Measurements from ENCODE around the gene PTCH1.
A peak's percentile ranks its signal among the peaks of the same experiment; 100 is the strongest.

The PTCH1 gene

DNA sequence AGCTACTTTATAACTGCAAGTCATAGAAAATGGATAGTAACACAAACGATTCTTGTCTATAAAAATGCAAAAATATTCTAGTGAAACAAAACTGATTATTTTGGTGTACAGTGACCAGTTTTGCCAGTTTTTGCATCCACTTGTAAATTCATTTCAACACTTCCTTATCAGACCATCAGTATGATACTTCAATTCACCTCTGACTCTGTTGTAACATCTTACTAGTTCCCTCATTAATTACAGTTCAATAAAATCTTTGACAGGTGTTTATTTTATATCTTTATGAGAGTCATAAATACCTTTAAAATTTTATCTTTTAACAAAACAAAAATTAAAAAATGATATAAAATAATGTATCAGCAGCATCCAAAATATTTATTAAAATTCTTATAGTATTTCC, 13.1 kb upstream of the PTCH1 start:
- Mint-ChIP-seq H3K9me3 (peaks cover 8% of the 10 kb centered on the region), H3K4me1 (peaks cover 7% of the 10 kb centered on the region), H3K4me3 (no peak overlapping the region), H3K27me3 (ENCODE audit: low read depth, poor library complexity) (peaks cover 2% of the 10 kb centered on the region), H3K36me3 (ENCODE audit: low read depth) (no peaks in the 10 kb centered on the region), H3K27ac (no peak overlapping the region)
- DNase-seq, result no peak
- TF ChIP-seq, protein P1, sequence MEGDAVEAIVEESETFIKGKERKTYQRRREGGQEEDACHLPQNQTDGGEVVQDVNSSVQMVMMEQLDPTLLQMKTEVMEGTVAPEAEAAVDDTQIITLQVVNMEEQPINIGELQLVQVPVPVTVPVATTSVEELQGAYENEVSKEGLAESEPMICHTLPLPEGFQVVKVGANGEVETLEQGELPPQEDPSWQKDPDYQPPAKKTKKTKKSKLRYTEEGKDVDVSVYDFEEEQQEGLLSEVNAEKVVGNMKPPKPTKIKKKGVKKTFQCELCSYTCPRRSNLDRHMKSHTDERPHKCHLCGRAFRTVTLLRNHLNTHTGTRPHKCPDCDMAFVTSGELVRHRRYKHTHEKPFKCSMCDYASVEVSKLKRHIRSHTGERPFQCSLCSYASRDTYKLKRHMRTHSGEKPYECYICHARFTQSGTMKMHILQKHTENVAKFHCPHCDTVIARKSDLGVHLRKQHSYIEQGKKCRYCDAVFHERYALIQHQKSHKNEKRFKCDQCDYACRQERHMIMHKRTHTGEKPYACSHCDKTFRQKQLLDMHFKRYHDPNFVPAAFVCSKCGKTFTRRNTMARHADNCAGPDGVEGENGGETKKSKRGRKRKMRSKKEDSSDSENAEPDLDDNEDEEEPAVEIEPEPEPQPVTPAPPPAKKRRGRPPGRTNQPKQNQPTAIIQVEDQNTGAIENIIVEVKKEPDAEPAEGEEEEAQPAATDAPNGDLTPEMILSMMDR (IDR thresholded peaks at IDR 0.05), result no peak

DNA sequence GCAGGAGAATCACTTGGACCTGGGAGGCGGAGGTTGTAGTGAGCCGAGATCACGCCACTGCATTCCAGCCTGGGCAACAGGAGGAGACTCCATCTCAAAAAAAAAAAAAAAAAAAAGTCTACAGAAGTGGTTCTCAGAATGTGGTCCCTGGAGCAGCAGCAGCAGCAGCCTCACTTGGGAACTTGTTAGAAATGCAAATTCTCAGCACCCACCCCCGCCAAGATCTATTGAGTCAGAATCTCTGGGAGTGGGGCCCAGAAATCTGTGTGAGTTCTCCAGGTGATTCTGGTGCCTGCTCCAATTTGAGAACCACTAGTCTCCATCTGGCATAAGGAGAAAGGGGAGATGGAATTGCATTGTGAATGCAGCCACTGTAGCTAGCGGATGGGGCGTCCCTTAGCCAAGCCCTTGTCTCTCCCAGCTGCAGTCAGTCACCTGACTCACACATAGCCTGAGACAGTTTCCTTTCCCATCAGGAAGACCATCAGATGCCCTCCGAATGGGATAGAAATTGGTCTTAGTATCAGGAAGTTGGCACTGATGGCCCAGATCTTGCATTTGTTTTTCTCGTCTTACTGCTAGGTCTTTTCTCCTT, 12.2 kb upstream of the PTCH1 start:
- H3K36me3 Mint-ChIP-seq (ENCODE audit: low read depth), result no peaks in the 10 kb centered on the region
- H3K27me3 Mint-ChIP-seq (ENCODE audit: low read depth, poor library complexity), result peaks cover 2% of the 10 kb centered on the region
- peaks cover 13% of the 10 kb centered on the region for H3K9me3 Mint-ChIP-seq
- DNase-seq, result no peak
- no peak overlapping the region for H3K4me3 Mint-ChIP-seq
- H3K27ac Mint-ChIP-seq, result no peak overlapping the region
- peaks cover 7% of the 10 kb centered on the region for H3K4me1 Mint-ChIP-seq
- TF ChIP-seq, protein P1 (IDR thresholded peaks at IDR 0.05), result no peak

DNA sequence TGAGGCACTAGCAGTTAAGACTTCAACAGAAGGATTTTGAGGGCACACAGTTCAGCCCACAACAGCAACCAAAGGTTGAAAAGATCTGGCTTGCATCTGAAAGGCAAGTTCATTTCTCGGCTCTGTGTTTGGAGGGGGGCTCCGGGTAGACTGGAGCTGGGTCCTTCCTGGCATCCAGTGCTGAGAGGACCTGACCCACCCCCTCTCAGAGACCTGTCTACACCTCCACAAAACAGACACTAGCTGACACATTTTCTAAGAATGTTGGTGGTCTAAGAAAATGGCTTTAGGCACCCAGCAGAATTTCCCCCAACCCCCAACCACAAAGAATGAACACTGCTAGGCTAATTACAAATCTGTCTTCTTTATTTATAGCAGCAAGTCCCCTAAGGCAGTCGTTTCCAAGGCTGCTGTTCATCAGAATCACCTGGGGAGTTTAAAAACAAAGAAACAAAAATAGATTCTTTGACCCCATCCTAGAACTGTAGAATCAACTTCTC, 6.2 kb upstream of the PTCH1 start:
- TF ChIP-seq, protein P1 (IDR thresholded peaks at IDR 0.05), result no peak
- Mint-ChIP-seq H3K36me3 (ENCODE audit: low read depth) (no peaks in the 10 kb centered on the region), H3K9me3 (peaks cover 19% of the 10 kb centered on the region), H3K27me3 (ENCODE audit: low read depth, poor library complexity) (peaks cover 11% of the 10 kb centered on the region), H3K4me1 (peaks cover 6% of the 10 kb centered on the region), H3K27ac (no peak overlapping the region), H3K4me3 (no peak overlapping the region)
- DNase-seq, result no peak

DNA sequence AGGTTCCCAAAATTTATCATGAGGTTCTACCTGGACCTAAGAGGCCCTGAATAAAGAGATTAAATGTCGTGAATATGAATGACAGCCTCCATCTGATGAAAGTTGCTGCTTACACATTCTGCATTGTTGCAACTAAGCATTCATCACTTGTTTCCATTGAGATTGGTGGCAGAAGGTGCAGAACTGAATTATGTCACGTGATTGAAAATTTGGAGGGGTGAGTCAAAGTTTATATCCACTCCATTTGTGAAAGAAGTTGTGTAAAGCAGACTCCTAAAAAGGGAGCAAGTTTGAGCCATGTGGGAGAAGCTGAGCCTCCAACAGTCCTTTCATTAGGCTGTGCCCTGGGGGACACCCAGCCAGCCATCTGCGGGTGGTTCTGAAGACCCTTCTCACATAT, 4.9 kb upstream of the PTCH1 start:
- H3K4me3 Mint-ChIP-seq, result no peak overlapping the region
- TF ChIP-seq, protein P1 (IDR thresholded peaks at IDR 0.05), result no peak
- H3K27me3 Mint-ChIP-seq (ENCODE audit: low read depth, poor library complexity), result peaks cover 17% of the 10 kb centered on the region
- DNase-seq, result no peak
- H3K4me1 Mint-ChIP-seq, result peaks cover 12% of the 10 kb centered on the region
- no peak overlapping the region for H3K27ac Mint-ChIP-seq
- H3K9me3 Mint-ChIP-seq, result peaks cover 19% of the 10 kb centered on the region
- no peaks in the 10 kb centered on the region for H3K36me3 Mint-ChIP-seq (ENCODE audit: low read depth)

DNA sequence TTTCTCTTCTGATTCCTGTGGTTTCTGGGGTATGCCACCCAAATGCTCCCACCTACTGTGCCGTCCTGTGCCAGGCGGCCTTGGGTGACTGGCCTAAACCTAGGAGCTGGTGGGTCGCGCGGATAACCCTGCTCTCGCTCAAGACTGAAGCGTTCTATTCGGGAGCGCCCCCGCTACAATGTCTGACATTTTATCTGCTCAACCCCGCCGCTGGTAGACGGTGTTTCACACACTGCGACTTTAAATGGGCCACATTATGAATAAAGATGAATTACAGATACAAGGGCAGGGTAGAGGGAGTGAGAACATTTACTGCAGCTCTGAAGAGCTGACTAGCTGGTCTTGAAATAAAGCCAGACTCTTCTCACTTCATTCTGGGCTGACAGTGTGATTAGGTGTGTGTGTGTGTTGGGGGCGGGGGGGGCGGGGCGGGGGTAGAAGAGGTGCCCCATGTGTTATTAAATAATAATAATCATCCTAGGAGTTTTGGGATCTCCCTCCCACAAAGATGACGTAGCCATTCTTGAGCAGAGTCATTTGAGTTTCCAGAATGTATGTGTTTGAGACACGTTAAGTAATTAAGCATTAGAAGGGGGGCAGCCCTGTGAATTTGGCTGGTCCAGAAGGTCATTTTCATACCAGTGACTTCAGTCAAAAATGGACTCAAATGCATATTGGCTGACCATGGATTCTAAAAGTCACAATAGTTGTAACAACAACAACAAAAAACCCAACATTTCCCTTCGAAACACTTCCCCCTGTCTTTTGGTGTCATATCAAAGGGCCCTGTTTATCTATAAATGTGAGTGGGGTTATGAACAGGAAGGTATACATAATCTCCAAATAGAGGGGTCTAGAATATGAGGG, 1.0 kb upstream of the PTCH1 start:
- peak overlapping the region; percentile 93 for H3K4me3 Mint-ChIP-seq
- H3K9me3 Mint-ChIP-seq, result peaks cover 4% of the 10 kb centered on the region
- no peak for DNase-seq
- H3K36me3 Mint-ChIP-seq (ENCODE audit: low read depth), result no peaks in the 10 kb centered on the region
- no peak overlapping the region for H3K27ac Mint-ChIP-seq
- TF ChIP-seq, protein P1 (IDR thresholded peaks at IDR 0.05), result no peak
- H3K27me3 Mint-ChIP-seq (ENCODE audit: low read depth, poor library complexity), result peaks cover 23% of the 10 kb centered on the region
- peaks cover 41% of the 10 kb centered on the region for H3K4me1 Mint-ChIP-seq

Data from nephron progenitor cell (in vitro differentiated cells).